Mononuclear cell (primary cell): Measurements from ENCODE around the gene SLC25A34. TPM values are rescaled to one million over a fixed set of nuclear protein-coding genes. Genes with fewer than 3 reads are reported as not detected.

Source experiments
- H3K27me3 ChIP-seq: 2 replicates; pipeline ENCODE4 v1.6.0; 2011; ENCODE audit warnings: low read length, control low read depth; ENCODE audit not compliant: insufficient read depth
- H3K4me1 ChIP-seq: 2 replicates; pipeline ENCODE4 v1.5.1; 2011; ENCODE audit warnings: mild to moderate bottlenecking, low read length, control low read depth; ENCODE audit not compliant: insufficient read depth
- H3K4me3 ChIP-seq: 2 replicates; pipeline ENCODE4 v1.5.1; 2011; ENCODE audit warnings: mild to moderate bottlenecking, low read length, moderate library complexity
- H3K9me3 ChIP-seq: 2 replicates; pipeline ENCODE4 v1.5.1; 2011; ENCODE audit warnings: low read depth, mild to moderate bottlenecking, control low read depth, low read length
- total RNA-seq: library from RNA; depleted of rRNA; stranded (reverse); fragments of >200 nt; gene quantifications from one replicate; pipeline ENCODE4 v1.2.3, GENCODE V29; 2012

Gene SLC25A34
- total RNA-seq, 1 donor = 1.0 TPM

DNA sequence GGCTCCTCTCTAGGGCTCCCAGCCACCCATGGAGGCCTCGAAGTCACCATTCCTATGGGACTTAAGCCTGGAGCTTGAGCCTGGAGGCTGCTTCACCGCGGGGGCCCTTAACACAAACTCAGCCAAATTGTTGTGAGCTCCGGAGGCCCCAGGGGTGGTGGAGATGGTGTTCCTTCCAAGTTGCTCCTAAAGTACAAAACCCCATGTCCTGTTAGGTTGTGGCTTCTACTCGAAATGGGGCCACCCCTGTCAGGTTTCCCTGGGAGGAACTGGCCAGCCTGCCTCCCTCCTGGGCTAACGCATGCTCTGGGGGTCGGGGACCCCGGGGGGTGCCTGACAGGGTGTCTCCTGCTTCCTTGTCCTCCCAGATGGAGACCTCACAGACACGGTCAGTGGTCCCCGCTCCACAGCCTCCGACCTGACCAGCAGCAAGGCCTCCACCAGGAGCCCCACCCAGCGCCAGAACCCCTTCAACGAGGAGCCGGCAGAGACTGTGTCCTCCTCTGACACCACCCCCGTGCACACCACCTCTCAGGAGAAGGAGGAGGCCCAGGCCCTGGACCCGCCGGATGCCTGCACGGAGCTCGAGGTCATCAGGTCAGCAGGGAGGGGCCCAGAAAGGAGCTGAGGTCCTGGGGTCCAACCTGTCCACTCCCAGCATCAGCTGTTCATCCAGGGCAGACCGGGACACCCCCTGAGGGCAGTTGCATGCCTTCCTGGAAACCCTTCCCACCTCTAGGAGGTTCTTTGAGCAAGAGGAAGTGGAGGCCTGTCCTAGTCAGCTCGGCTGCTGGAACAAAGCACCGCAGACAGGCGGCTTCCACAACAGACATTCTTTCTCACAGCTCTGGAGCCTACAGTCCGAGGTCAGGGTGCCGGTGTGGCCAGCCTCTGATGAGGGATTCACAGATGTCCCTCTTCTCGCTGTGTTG is 10.8 kb upstream of the SLC25A34 start:
- no peaks in the 10 kb centered on the region for H3K9me3 ChIP-seq
- no peak overlapping the region for H3K4me3 ChIP-seq
- no peaks in the 10 kb centered on the region for H3K4me1 ChIP-seq
- no peaks in the 10 kb centered on the region for H3K27me3 ChIP-seq

DNA sequence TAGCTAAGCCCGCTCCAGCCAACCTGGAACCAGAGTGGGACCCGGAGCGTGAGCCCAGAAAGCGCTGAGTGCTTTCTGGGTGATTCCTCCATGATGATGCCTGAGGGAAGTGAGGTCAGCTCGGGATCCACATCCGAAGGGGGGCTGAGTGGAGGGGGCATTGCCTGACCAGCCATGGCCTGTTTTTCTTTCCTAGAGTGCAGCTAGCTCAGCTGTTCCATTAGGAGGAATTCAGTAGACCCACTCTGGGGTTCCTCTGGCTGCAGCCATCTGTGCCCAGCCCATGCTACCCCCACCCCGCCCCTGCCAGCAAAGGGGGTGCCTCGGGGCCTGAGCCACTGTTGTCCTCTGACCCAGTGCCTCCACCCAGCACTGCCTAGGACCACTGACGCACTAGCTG is 9.6 kb upstream of the SLC25A34 start:
- no peaks in the 10 kb centered on the region for H3K27me3 ChIP-seq
- H3K4me1 ChIP-seq = no peaks in the 10 kb centered on the region
- no peaks in the 10 kb centered on the region for H3K9me3 ChIP-seq
- H3K4me3 ChIP-seq = no peak overlapping the region

DNA sequence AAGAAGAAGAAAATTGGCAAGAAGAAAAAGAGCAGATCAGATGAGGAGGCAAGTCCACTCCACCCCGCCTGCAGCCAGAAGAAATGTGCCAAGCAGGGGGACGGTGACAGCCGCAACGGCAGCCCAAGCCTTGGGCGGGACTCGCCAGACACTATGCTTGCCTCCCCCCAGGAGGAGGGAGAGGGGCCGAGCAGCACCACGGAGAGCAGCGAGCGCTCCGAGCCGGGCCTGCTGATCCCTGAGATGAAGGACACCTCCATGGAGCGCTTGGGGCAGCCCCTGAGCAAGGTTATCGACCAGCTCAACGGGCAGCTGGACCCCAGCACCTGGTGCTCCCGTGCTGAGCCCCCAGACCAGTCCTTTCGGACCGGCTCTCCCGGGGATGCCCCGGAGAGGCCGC is 9.0 kb upstream of the SLC25A34 start:
- Histone ChIP-seq H3K4me3 (no peak overlapping the region), H3K4me1 (no peaks in the 10 kb centered on the region), H3K27me3 (no peaks in the 10 kb centered on the region), H3K9me3 (no peaks in the 10 kb centered on the region)

DNA sequence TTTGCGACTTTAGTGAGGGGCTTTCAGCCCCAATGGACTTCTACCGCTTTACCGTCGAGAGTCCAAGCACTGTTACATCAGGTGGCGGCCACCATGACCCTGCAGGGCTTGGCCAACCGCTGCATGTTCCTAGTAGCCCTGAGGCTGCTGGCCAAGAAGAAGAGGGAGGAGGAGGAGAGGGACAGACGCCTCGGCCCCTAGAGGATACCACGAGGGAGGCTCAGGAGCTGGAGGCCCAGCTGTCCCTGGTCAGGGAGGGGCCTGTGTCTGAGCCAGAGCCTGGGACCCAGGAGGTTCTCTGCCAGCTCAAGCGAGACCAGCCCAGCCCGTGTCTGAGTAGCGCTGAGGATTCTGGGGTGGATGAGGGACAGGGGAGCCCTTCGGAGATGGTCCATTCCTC is 8.6 kb upstream of the SLC25A34 start:
- Histone ChIP-seq H3K9me3 (no peaks in the 10 kb centered on the region), H3K4me1 (no peaks in the 10 kb centered on the region), H3K27me3 (no peaks in the 10 kb centered on the region), H3K4me3 (no peak overlapping the region)

DNA sequence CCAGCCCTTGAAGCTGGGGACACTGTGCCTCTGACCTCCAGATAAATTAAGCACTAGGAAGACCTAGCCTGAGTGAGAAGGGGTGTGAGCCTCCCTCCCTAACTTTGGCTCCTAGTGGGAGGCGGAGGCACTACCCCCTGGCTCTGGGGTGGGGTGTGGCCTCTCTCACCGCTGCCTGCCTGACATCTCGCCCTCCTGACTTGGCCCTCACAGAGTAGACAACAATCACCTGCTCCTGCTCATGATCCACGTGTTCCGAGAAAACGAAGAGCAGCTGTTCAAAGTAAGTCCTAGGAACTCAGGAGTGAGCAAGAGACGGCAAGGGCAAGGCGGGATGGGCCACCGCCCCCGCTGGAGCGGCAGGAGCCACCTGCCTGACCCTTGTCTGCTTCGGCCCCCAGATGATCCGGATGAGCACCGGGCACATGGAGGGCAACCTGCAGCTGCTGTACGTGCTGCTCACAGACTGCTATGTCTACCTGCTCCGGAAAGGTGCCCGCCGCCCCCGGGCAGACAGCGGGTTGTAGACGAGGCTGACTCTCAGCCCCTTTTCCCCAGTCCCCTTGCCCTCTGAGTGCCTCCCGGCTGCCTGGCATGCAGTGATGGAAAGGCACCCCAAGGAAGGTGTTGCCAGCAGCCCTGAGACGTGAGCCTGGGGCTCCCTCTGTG is 8.1 kb upstream of the SLC25A34 start:
- no peak overlapping the region for H3K4me3 ChIP-seq
- H3K4me1 ChIP-seq = no peaks in the 10 kb centered on the region
- no peaks in the 10 kb centered on the region for H3K9me3 ChIP-seq
- no peaks in the 10 kb centered on the region for H3K27me3 ChIP-seq

DNA sequence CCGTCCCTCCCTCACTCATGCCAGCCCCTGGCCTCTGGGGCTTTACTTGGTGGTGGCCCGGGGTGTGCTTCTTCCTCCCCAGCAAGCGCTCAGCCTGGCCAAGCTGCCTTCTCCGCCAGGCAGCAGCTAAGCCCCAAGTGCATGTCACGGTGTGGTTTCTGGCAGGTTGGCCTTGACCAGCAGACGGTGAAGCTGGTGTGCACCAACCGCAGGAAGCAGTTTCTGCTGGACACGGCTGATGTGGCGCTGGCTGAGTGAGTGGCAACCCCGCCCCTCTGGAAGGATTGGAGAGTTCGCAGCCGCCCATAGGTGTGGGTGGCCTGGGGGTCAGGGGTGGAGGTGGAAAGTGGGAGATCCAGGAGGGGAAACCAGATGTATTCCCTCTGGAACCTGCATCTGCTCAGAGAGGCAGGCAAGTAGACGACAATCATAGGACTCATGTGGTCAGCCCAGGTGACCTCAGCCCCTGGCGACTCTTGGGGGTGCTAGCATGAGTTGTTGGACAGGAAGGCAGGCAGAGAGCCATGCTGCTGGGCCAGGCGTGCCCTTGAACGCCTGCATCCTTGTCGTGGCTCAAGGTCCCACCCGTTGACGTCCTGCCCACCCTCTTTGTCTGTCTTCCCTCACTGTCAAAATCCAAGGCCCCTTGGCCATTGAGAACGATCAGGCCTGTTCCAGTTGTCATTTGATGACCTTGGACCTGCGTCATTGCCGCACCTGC is 7.0 kb upstream of the SLC25A34 start:
- no peak overlapping the region for H3K4me3 ChIP-seq

DNA sequence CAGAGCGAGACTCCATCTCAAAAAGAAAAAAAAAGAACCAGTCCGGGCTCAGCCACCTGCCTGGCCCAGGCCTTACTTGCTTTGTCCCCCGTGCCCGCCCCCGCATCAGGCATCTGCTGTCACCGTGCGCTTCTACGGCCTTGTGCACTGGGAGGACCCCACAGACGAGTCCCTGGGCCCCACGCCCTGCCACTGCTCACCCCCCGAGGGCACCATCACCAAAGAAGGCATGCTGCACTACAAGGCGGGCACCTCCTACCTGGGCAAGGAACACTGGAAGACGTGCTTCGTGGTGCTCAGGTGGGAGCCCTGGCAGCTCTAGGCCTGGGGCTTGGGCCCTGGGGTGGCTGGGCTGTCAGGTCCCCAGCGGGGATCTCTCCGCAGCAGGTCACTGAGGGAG is 5.6 kb upstream of the SLC25A34 start:
- Histone ChIP-seq H3K9me3 (no peaks in the 10 kb centered on the region), H3K4me1 (no peaks in the 10 kb centered on the region), H3K4me3 (no peak overlapping the region), H3K27me3 (no peaks in the 10 kb centered on the region)

More for the DNA sequence above, 7.0 kb upstream of the SLC25A34 start:
- Histone ChIP-seq H3K9me3 (no peaks in the 10 kb centered on the region), H3K4me1 (no peaks in the 10 kb centered on the region), H3K27me3 (no peaks in the 10 kb centered on the region)

DNA sequence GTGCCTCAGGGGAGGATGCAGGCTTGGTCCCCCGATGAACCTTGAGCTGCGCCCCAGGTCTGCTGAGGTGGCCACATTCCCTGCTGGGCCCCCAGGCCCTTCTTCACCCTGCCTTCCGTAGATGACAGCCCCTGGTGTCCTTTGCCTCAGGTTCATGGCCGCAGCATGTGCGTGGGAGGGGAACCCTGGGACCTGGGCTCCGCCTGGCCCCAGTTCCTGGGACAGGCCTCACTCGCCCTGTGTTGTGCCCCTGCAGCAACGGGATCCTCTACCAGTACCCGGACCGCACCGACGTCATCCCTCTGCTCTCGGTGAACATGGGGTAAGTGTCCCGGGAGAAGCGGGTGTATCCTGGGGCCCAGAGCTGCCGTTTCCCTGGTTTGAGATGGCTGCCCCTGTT is 5.1 kb upstream of the SLC25A34 start:
- Histone ChIP-seq H3K27me3 (no peaks in the 10 kb centered on the region), H3K4me1 (no peaks in the 10 kb centered on the region), H3K4me3 (no peak overlapping the region), H3K9me3 (no peaks in the 10 kb centered on the region)

DNA sequence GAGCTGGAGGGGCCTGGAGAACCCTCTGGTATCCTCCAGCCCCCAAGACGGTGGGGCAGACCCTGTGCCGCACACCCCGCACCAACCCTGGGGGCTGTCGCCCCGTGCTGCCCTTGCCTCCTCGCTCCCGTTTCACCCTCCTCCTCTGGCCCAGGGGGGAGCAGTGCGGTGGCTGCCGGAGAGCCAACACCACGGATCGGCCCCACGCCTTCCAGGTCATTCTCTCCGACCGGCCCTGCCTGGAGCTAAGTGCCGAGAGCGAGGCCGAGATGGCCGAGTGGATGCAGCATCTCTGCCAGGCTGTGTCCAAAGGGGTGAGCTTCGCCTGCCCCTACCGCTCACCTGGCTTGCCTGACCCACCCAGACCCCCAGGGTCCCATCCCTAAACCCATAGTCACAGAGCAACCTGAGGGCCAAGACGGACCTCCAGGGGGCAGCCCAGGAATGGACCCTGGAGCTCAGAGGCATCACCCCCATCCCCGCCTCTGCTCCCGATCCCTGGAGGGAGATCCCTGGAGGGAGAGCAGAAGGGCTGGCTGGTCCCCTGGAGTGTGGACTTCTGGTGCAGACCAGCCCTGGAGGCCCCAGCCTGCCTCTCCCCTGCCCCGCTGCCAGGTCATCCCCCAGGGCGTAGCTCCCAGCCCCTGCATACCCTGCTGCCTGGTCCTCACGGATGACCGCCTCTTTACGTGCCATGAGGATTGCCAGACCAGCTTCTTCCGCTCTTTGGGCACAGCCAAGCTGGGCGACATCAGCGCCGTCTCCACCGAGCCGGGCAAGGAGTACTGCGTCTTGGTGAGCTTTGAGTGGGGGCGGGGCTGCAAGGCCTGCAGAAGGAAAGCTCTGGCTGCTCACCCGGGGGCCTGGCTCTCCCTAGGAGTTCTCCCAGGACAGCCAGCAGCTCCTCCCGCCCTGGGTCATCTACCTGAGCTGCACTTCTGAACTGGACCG is 4.0 kb upstream of the SLC25A34 start:
- no peaks in the 10 kb centered on the region for H3K27me3 ChIP-seq
- H3K4me3 ChIP-seq = no peak overlapping the region
- H3K4me1 ChIP-seq = no peaks in the 10 kb centered on the region
- H3K9me3 ChIP-seq = no peaks in the 10 kb centered on the region

DNA sequence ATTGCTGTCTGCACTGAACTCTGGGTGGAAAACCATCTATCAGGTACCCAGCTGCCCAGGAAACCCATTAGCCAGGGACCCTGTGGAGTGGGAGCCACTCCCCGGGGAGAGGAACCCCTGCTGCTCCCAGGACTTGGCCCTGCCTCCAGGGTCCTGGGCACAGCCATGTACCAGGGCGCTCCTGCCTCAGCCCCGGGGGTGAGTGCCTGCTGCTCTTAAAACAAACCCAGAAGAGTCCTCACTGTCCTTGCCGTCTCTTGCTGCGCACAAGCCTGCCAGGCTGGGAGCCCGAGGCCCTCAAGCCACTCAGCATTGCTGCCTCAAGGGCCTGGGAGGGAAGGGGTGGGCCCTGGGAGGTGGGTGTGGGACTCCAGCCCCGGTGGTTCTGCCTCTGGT is 3.4 kb upstream of the SLC25A34 start:
- H3K9me3 ChIP-seq = no peaks in the 10 kb centered on the region
- H3K27me3 ChIP-seq = no peaks in the 10 kb centered on the region
- no peaks in the 10 kb centered on the region for H3K4me1 ChIP-seq
- no peak overlapping the region for H3K4me3 ChIP-seq

DNA sequence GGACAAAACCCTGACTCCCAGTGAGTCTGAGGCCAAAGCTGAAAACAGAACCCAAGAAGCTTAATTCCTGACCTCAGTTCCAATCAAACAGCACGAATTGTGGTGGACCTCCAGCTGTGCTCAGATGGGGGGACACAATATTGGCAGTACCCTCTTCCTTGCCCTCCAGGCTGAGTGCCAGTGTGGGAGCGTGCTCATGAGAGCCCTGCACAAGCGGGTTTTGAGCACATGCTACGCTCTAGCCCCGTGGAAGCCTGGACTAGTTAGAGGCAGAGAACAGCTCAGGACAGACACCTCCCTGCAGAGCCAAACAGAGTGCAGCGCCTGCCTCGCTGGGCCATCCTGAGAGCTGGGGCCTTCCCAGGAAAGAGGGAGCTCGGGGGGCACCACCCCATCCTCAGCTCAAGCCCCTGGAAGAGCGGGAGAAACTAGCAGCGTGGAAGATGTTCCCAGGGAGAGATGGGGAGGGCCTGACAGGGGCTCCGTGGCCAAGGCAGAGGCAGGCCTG is 2.8 kb upstream of the SLC25A34 start:
- H3K4me3 ChIP-seq = no peak overlapping the region
- H3K4me1 ChIP-seq = no peaks in the 10 kb centered on the region
- H3K9me3 ChIP-seq = no peaks in the 10 kb centered on the region
- no peaks in the 10 kb centered on the region for H3K27me3 ChIP-seq

DNA sequence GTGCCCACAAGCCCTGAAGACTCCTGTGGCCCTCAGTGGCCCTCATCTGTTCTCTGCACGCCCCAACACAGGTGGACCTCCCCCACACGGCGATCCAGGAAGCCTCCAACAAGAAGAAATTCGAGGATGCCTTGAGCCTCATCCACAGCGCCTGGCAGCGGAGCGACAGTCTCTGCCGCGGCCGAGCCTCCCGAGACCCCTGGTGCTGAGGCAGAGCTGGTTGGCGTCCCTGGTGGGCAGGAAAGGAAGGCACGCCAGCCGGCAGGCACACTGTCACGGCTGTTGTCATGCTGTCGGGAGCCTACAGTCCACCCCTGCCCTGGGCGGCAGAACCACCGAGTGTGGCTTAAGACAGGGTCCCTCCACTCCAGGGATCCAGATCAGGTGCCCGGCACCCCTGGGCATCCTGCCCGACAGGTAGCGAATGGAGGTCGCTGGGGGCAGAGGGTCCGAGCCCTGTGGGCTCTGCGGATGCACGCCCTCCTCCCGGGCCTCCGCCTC is 2.3 kb upstream of the SLC25A34 start:
- Histone ChIP-seq H3K4me1 (no peaks in the 10 kb centered on the region), H3K4me3 (no peak overlapping the region), H3K9me3 (no peaks in the 10 kb centered on the region), H3K27me3 (no peaks in the 10 kb centered on the region)

DNA sequence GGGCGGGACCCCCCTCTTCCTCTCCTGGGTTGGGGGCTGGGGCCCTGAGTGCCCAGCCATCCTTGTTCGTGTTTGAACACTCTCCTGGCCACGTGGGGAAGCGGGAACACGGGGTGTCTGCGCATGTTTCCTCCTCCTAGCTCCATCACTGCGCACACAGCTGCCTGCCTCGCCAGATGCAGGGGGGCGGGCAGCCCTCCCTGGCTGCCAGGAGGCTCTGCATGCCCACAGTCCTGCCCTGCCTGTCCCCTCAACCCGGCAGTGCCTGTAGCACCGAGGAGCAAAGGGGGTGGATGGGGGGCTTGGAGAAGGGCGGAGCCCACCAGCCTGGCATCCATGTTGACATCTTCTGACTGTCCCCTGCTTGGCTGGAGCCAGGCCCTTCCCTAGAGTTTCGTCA is 1.8 kb upstream of the SLC25A34 start:
- H3K4me1 ChIP-seq = no peaks in the 10 kb centered on the region
- no peaks in the 10 kb centered on the region for H3K9me3 ChIP-seq
- H3K27me3 ChIP-seq = no peaks in the 10 kb centered on the region
- H3K4me3 ChIP-seq = no peak overlapping the region

DNA sequence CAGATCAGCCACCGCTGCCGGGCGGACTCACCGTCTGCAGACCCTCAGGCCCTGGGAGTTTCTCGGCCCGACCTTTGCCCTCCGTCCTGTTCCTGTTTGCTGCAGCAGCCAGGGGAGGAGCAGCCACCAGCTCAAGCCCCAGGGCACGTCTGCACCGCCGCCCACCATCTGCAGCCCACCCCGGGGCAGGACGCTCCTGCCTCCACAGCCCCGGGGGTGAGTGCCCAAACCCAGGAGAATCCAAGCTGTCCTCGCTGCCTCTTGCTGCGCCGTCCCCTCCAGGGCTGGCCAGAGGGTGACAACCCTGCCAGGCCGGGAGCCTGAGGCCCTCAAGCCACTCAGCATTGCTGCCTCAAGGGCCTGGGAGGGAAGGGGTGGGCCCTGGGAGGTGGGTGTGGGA is 1.2 kb upstream of the SLC25A34 start:
- Histone ChIP-seq H3K27me3 (no peaks in the 10 kb centered on the region), H3K4me3 (no peak overlapping the region), H3K4me1 (no peaks in the 10 kb centered on the region), H3K9me3 (no peaks in the 10 kb centered on the region)
